Pulmonary artery endothelial cell (primary cell): Measurements from ENCODE around the gene RRAS. TPM values are rescaled to one million over a fixed set of nuclear protein-coding genes. Genes with fewer than 3 reads are reported as not detected.
A peak's percentile ranks its signal among the peaks of the same experiment; 100 is the strongest.
"Not testable (repeated sequence)": the region's sequence is repeated elsewhere in the genome, so short reads cannot be mapped to it uniquely, and the experiment has no call there.

Source experiments
- DNase-seq: peaks from one replicate; pipeline ENCODE4 v3.0.0-alpha.2; 2011; ENCODE audit warnings: low read depth, low spot score
- total RNA-seq: library from RNA; depleted of rRNA; stranded (reverse); fragments of >200 nt; gene quantifications from 2 replicates; pipeline ENCODE4 v1.2.3, GENCODE V29; 2014

RRAS gene
- total RNA-seq, 1 donor from 2014 or later, result 54.9 TPM

DNA sequence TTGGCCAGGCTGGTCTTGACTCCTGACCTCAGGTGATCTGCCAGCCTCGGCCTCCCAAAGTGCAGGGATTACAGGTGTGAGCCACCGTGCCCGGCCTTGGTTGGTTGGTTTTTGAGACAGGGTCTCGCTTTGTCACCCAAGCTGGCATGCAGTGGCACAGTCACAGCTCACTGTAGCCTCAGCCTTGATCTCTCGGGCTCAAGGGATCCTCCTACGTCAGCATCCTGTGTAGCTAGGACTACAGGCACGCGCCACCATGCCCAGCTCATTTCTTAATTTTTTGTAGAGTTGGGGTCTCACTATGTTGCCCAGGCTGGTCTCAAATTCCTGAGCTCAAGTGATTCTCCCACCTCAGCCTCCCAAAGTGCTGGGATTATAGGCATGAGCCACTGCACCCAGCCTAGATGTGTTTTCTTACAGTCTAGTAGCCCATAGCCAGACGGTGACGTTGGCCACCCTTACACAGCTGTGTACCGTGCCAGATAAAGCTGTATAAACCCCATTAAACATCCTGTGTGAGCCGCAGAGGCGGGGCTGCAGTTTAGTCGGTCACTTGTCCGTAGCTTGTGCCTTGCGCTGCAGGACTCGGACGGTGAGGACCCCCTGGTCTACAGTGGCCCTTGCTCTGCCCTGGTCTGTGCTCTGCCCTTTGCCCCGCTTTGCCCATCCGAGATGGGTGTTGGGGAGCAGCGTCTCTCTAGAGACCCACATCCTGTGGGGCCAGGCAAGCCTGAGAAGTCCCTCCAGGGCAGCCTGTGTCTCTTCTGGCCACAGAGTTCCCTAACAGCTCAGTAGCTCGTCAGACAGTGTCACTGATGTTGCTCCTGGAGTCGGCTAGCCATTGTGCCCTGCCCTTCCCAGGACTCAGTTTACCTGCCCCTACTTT is 15.9 kb upstream of the RRAS start:
- no peak for DNase-seq

GRCh38 chr19:49654581-49654980 is 14.6 kb upstream of the RRAS start:
- DNase-seq, result no peak

- no peak for DNase-seq
Observed at GRCh38 chr19:49653466-49653806, 13.5 kb upstream of the RRAS start.

GRCh38 chr19:49652551-49653465 is 12.9 kb upstream of the RRAS start:
- DNase-seq, result no peak

- no peak for DNase-seq
Observed at GRCh38 chr19:49651820-49652550, 12.0 kb upstream of the RRAS start.

GRCh38 chr19:49651029-49651819 is 11.3 kb upstream of the RRAS start:
- no peak for DNase-seq

DNA sequence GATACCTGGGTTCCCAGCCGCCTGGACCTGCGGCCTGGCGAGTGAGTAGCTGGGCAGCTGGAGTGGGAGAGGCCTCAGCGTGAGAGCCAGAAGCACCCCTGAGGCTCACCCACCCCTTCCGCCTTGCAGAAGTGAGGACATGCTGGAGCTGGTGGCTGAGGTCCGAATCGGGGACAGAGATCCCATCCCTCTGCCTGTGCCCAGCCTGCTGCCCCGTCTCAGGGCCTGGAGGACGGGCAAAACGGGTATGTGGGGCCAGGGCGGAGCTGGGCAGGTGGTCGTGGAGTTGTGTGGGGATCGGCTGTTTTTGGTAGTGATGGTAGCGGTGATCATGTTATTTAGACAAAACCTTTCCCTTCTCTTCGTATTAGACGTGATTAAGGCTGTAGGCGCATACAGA is 6.6 kb upstream of the RRAS start:
- DNase-seq, result no peak

- DNase-seq, result no peak
Observed at GRCh38 chr19:49645995-49646394, 6.1 kb upstream of the RRAS start.

GRCh38 chr19:49645592-49645991 is 5.6 kb upstream of the RRAS start:
- DNase-seq, result no peak

GRCh38 chr19:49643466-49643865 is 3.5 kb upstream of the RRAS start:
- no peak for DNase-seq

GRCh38 chr19:49642492-49643035 is 2.6 kb upstream of the RRAS start:
- no peak for DNase-seq

DNA sequence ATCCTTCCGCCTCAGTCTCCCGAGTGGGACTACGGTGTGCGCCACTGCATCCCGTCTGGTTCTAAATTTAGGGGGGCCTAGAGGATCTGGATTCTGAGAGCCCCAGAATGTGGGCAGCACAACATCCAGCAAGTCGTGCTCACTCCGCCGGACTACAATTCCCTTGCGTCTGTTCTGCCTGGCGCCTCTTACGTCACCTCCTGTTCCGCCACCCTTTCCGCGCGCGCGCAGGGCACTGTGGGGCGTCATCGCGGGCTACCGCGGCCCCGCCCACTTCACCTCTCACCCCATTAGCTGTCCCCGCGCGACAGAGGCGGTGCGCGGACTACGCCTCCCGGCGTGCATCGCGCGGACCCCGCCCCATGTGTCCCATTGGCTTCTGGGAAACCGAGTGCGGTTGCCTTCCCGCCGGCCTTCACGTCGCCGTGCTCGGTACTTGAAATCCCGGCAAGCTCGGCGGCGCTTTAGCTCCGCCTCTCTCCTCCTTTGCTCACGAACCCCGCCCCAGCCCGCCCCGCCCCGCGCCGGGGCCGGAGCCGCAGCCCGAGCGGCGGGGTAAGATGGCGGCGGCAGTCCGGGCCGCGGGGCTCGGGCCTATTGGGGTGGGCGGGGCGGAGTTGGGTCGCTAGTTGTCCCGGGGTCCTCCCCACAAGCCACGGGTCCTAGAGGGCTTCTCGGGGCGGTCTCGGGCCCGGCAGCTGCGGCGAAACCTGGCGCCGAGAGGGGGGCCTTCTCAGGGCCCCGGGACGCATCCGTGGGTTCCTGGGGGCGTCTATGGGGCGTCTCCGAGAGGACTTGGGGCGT is 1.9 kb upstream of the RRAS start, which contains the start of gene SCAF1:
Gene SCAF1 (plus strand): TSS at position 522 of the 804 bp plus-strand sequence. CDS start 2,818 bp downstream, outside the sequence.
- DNase-seq, result peak; percentile 97

- no peak for DNase-seq
Observed at GRCh38 chr19:49639401-49640112, 386 bp downstream of the RRAS start.

DNA sequence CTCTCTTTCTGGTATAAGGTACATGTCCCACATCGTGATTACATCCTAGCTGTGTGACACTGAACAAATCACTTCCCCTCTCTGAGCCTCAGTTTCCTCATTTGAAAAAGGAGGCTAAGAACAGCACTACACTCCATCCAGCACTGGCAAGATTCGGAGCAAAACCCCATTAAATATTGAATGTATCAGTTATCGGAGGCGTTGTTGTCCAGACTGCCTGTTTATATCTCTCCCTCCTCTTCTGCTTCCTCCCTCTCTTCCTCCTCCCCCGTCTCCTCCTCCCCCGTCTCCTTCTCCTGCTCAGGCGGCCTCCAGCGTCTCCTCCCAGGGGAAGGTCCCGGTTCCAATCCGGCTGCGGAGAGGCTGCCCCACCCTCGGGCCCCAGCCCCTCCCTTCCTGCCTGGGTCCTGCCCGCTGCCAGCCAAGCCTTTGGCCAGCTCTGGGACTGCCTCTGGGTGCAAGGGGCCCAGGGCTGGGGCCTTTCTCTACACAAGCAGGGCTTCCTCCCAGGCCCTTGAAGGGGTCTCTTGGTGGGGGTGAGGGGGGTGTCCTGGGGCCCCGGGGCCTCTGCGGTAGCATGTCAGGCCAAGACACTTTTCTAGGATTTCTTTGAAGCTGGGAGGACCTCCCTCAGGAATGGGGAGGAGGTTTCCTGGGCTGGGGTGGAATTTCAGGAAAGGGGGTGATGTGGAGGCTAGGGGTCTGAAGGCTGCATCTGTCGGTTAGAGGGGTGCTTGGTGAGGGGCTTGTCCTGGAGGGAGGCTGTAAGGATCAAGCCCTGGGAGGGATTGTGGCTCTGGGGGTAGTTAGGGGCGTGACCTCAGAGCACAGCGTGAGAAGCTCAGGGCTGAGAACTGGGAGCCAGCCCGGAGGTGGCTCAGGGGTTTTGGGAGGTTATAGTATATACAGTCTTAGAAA is 1.9 kb downstream of the RRAS start:
- no peak for DNase-seq

DNA sequence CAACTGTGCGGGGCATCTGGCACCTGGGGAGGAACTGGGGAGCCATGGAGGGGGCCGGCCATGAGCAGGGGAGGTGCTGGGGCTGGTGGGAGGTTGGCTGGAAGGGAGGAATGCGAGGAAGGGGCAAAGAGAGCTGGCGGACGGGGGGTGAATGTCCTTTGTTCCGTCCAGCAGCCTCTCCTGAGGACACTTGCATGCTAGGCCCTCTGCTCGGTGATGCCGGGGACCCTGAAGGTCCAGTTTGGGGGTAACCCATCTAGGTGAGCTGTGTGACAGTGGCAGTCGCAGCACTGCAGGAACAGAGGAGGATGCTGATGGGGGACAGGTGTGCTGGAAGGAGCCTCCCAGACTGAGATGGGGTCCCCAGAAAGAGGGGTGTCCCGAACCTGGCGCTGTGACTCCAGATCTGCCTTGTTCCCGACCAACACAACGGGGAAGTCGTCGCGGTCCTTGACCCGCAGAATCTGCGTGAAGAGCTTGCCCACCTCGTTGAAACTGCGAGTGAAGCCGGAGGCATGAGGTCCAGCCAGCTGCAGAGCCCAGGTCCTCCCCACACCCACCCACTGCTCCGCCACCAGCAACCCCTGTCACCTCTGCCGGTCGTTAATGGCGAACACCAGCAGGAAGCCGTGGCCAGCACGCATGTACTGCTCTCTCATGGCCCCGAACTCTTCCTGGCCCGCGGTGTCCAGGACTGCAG is 3.6 kb downstream of the RRAS start:
- no peak for DNase-seq

DNA sequence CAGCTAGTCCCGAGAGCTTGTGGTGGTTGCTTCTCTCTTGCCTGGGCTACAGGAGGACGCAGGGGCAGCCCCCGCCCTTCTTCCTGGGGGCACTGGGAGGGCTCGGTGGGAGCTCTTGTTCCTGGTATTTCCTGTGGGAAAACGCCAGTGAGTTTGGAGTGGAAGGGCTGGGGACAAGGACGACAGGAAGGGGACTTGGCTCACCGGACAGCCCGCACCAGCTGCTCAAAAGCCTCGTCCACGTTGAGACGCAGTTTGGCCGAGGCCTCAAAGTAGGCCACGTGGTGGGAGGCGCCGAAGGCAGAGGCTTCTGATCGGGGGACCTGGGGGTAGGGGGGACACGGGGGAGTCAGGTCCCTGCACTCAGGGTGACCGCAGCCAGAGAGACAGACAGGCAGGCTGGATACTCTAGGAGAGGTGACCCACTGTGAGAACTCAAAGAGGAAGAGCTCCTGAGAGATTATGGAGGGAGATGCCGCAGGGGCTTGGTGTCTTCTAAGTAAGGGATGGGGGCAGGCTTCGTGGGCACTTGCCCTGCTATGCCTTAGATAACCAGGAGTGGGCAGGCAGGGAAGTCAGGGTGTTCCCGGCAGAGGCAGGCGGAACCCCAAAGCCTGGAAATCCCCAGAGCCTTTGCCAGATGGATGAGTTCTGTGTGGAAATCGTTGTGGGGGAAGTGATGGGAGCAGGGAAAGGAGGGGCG is 4.3 kb downstream of the RRAS start:
- DNase-seq, result no peak

DNA sequence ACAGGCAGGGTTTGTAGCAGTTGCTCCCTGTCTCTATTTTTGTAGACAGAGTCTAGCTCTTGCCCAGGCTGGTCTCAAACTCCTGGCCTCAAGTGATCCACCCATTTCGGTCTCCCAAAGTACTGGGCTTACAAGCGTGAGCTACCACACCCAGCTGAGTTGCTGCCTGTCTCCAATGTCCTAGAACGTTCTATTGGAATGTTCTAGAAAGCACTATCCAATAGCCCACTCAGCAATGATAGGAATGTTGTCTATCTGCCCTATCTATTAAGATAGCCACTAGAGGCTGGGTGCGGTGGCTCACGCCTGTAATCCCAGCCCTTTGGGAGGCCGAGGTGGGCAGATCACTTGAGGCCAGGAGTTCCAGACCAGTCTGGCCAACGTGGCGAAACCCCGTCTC is 6.7 kb downstream of the RRAS start:
- not testable (repeated sequence) for DNase-seq
